Astrocyte (in vitro differentiated cells and primary cell): Measurements from ENCODE around the gene FOXO6. TPM values are rescaled to one million over a fixed set of nuclear protein-coding genes. Genes with fewer than 3 reads are reported as not detected.

Source experiments
- DNase-seq: peaks from one replicate; pipeline ENCODE4 v3.0.0-alpha.2; 2010; ENCODE audit warnings: low read depth
- FAIRE-seq: peaks from 2 replicates; lab custom pipeline; 2011; peaks lifted over from hg19 to GRCh38; lab: Jason Lieb, UNC
- H2AFZ ChIP-seq: 2 replicates; pipeline ENCODE4 v1.6.0; 2012; ENCODE audit warnings: low read depth, low read length, inconsistent platforms
- H3K27ac ChIP-seq: 2 replicates; pipeline ENCODE4 v1.5.1; 2011; ENCODE audit warnings: low read depth, low read length, inconsistent platforms
- H3K27me3 ChIP-seq: 2 replicates; pipeline ENCODE4 v1.6.0; 2011; ENCODE audit warnings: low read length, inconsistent platforms; ENCODE audit not compliant: insufficient read depth
- H3K36me3 ChIP-seq: 2 replicates; pipeline ENCODE4 v1.5.1; 2011; ENCODE audit warnings: low read length, inconsistent platforms; ENCODE audit not compliant: insufficient read depth
- H3K4me1 ChIP-seq: 2 replicates; pipeline ENCODE4 v1.5.1; 2011; ENCODE audit warnings: low read length, inconsistent platforms; ENCODE audit not compliant: insufficient read depth
- H3K4me2 ChIP-seq: 2 replicates; pipeline ENCODE4 v1.6.0; 2012; ENCODE audit warnings: low read length, inconsistent platforms
- H3K4me3 ChIP-seq: 2 replicates; pipeline ENCODE4 v1.5.1; 2011; ENCODE audit warnings: low read depth, mild to moderate bottlenecking, low read length, inconsistent platforms; ENCODE audit not compliant: insufficient read depth
- H3K79me2 ChIP-seq: 2 replicates; pipeline ENCODE4 v1.6.0; 2012; ENCODE audit warnings: mild to moderate bottlenecking, low read length, inconsistent platforms; ENCODE audit not compliant: insufficient read depth
- H3K9ac ChIP-seq: 2 replicates; pipeline ENCODE4 v1.6.0; 2012; ENCODE audit warnings: mild to moderate bottlenecking, low read length, inconsistent platforms
- H3K9me3 ChIP-seq: 2 replicates; pipeline ENCODE4 v1.5.1; 2012; ENCODE audit warnings: low read depth, mild to moderate bottlenecking, low read length, inconsistent platforms; ENCODE audit not compliant: insufficient read depth
- H4K20me1 ChIP-seq: 2 replicates; pipeline ENCODE4 v1.6.0; 2012; ENCODE audit warnings: low read length, inconsistent platforms; ENCODE audit not compliant: insufficient read depth
- H3K27ac Mint-ChIP-seq: one replicate; pipeline ENCODE4 v1.8.0; 2021; ENCODE audit warnings: mild to moderate bottlenecking, mixed read lengths; ENCODE audit not compliant: unreplicated experiment
- H3K27me3 Mint-ChIP-seq: one replicate; pipeline ENCODE4 v1.8.0; 2021; ENCODE audit warnings: low read depth, mixed read lengths; ENCODE audit not compliant: unreplicated experiment
- H3K36me3 Mint-ChIP-seq: one replicate; pipeline ENCODE4 v1.8.0; 2021; ENCODE audit warnings: low read depth, mixed read lengths; ENCODE audit not compliant: unreplicated experiment
- H3K4me1 Mint-ChIP-seq: one replicate; pipeline ENCODE4 v1.8.0; 2021; ENCODE audit warnings: low read depth, mixed read lengths; ENCODE audit not compliant: unreplicated experiment
- H3K4me3 Mint-ChIP-seq: one replicate; pipeline ENCODE4 v1.8.0; 2021; ENCODE audit warnings: mild to moderate bottlenecking, moderate library complexity, mixed read lengths; ENCODE audit not compliant: unreplicated experiment
- H3K9me3 Mint-ChIP-seq: one replicate; pipeline ENCODE4 v1.8.0; 2021; ENCODE audit warnings: mild to moderate bottlenecking, mixed read lengths; ENCODE audit not compliant: unreplicated experiment
- CTCF ChIP-seq: IDR thresholded peaks from 2 replicates; pipeline ENCODE4 v1.5.1; 2011; ENCODE audit warnings: low read depth, mild to moderate bottlenecking, inconsistent platforms, low read length, moderate library complexity; ENCODE audit not compliant: insufficient read depth
- EZH2 ChIP-seq: IDR thresholded peaks from 2 replicates; pipeline ENCODE4 v1.6.1; 2012; ENCODE audit warnings: mild to moderate bottlenecking, low read length, inconsistent platforms; ENCODE audit not compliant: insufficient read depth
- total RNA-seq: library from RNA; stranded (reverse); gene quantifications from 2 replicates; pipeline ENCODE4 v1.2.1, GENCODE V29; 2021

Gene FOXO6
- total RNA-seq, 1 donor from 2014 or later, result 1.2 TPM

GRCh38 chr1:41427916-41428737 lies 66.9 kb downstream of the FOXO6 start:
- H3K4me2 ChIP-seq, result no peak overlapping the region
- H3K27me3 ChIP-seq, result no peaks in the 10 kb centered on the region
- H3K79me2 ChIP-seq, result no peaks in the 10 kb centered on the region
- Mint-ChIP-seq H3K9me3 (no peaks in the 10 kb centered on the region), H3K4me1 (peaks cover 9% of the 10 kb centered on the region), H3K4me3 (no peak overlapping the region), H3K27ac (no peak overlapping the region), H3K36me3 (no peaks in the 10 kb centered on the region), H3K27me3 (peaks cover 29% of the 10 kb centered on the region)
- no peak overlapping the region for H3K4me3 ChIP-seq
- no peaks in the 10 kb centered on the region for H3K36me3 ChIP-seq
- H3K9me3 ChIP-seq, result no peaks in the 10 kb centered on the region
- H3K4me1 ChIP-seq, result peaks cover 13% of the 10 kb centered on the region
- TF ChIP-seq CTCF (no peak), EZH2 (no peak)
- no peak overlapping the region for H3K9ac ChIP-seq
- H3K27ac ChIP-seq, result no peak overlapping the region
- no peak for DNase-seq
- H2AFZ ChIP-seq, result no peak overlapping the region
- H4K20me1 ChIP-seq, result no peaks in the 10 kb centered on the region
- no peak for FAIRE-seq

- H3K79me2 ChIP-seq, result no peaks in the 10 kb centered on the region
- TF ChIP-seq CTCF (no peak), EZH2 (no peak)
- no peak overlapping the region for H2AFZ ChIP-seq
- Mint-ChIP-seq H3K4me1 (peaks cover 14% of the 10 kb centered on the region), H3K27ac (no peak overlapping the region), H3K9me3 (no peaks in the 10 kb centered on the region), H3K27me3 (peaks cover 27% of the 10 kb centered on the region), H3K4me3 (no peak overlapping the region), H3K36me3 (no peaks in the 10 kb centered on the region)
- FAIRE-seq, result no peak
- no peak overlapping the region for H3K4me3 ChIP-seq
- no peaks in the 10 kb centered on the region for H4K20me1 ChIP-seq
- H3K36me3 ChIP-seq, result no peaks in the 10 kb centered on the region
- no peak overlapping the region for H3K27ac ChIP-seq
- peaks cover 22% of the 10 kb centered on the region for H3K4me1 ChIP-seq
- no peak for DNase-seq
- H3K4me2 ChIP-seq, result no peak overlapping the region
- H3K9ac ChIP-seq, result no peak overlapping the region
- no peaks in the 10 kb centered on the region for H3K9me3 ChIP-seq
- no peaks in the 10 kb centered on the region for H3K27me3 ChIP-seq
These were observed 67.8 kb downstream of the FOXO6 start for GRCh38 chr1:41428738-41429640.
